ENCODE measurements around the gene OXA1L. TPM values are rescaled to one million over a fixed set of nuclear protein-coding genes. Genes with fewer than 3 reads are reported as not detected.

The OXA1L gene
- total RNA-seq, 1 experiment from 2014 or later = 103 TPM

DNA sequence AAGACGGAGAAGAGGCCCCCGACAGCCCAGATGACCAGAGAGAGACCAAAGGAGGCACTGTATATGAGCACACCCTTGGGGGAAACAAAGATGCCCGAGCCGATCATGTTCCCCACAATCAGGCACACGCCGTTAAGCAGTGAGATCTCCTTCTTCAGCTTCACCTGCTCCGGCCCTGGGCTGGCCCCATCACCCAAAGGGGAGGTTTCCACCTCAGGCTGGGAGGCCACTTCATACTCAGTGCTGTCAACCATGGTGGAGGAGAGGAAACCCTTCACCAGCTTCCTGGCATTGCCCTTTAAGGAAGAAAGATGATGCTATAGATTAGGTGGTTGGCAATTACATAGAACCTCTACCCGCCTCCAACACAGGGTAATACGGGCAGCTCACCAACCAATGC, 46.7 kb downstream of the OXA1L start:
- ChIA-PET POLR2A (interaction anchor here (0.6 to 1.2 kb wide), 3 partner anchors 10 to 612 kb away, joined by 3 read pairs; no protein-coding TSS in a partner anchor), CTCF (interaction anchor here (0.7 to 1.2 kb wide), 5 partner anchors 10 to 242 kb away, joined by 3 to 5 read pairs (median 4); no protein-coding TSS in a partner anchor)
- intact Hi-C loops (cut with micrococcal nuclease) = no loop called here
- Mint-ChIP-seq H3K9me3 (ENCODE audit: unreplicated experiment) (no peaks in the 10 kb centered on the region), H3K27me3 (ENCODE audit: insufficient read depth, unreplicated experiment) (no peaks in the 10 kb centered on the region), H3K4me1 (ENCODE audit: insufficient read depth, unreplicated experiment) (peaks cover 5% of the 10 kb centered on the region), H3K36me3 (ENCODE audit: insufficient read depth, unreplicated experiment) (no peaks in the 10 kb centered on the region), H3K27ac (ENCODE audit: low read depth, unreplicated experiment) (no peak overlapping the region), H3K4me3 (ENCODE audit: unreplicated experiment) (no peak overlapping the region)
- TF ChIP-seq, protein P1, sequence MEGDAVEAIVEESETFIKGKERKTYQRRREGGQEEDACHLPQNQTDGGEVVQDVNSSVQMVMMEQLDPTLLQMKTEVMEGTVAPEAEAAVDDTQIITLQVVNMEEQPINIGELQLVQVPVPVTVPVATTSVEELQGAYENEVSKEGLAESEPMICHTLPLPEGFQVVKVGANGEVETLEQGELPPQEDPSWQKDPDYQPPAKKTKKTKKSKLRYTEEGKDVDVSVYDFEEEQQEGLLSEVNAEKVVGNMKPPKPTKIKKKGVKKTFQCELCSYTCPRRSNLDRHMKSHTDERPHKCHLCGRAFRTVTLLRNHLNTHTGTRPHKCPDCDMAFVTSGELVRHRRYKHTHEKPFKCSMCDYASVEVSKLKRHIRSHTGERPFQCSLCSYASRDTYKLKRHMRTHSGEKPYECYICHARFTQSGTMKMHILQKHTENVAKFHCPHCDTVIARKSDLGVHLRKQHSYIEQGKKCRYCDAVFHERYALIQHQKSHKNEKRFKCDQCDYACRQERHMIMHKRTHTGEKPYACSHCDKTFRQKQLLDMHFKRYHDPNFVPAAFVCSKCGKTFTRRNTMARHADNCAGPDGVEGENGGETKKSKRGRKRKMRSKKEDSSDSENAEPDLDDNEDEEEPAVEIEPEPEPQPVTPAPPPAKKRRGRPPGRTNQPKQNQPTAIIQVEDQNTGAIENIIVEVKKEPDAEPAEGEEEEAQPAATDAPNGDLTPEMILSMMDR (IDR thresholded peaks at IDR 0.05; ENCODE audit: unreplicated experiment) = no peak
- BruUV-seq (replicated peaks) = no TSS peak
- no peak for DNase-seq (ENCODE audit: unreplicated experiment)

DNA sequence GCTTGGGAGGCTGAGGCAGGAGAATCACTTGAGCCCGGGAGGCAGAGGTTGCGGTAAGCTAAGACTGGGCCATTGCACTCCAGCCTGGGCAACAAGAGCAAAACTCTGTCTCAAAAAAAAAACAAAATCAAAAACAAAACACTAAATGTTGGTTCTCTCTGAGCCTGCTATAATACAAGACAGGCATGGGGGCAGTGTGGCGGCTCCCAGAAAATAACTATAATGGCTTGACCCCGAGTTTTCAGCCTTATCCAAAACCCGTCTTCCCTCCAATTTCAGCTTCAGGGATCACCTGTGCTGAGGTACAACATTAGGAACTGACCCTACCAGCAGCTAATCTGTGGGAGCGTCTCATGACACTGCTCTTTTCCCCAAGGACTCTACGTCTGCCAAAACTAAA, 47.9 kb downstream of the OXA1L start:
- ChIA-PET POLR2A (no interaction called here), CTCF (interaction anchor here (0.5 to 1.1 kb wide), 4 partner anchors 17 to 190 kb away, joined by 3 to 5 read pairs (median 3); no protein-coding TSS in a partner anchor)
- no peaks in the 10 kb centered on the region for H3K36me3 Mint-ChIP-seq (ENCODE audit: insufficient read depth, unreplicated experiment)
- intact Hi-C loops (cut with micrococcal nuclease) = no loop called here
- H3K27ac Mint-ChIP-seq (ENCODE audit: low read depth, unreplicated experiment) = no peak overlapping the region
- no TSS peak for BruUV-seq (replicated peaks)
- TF ChIP-seq, protein P1 (IDR thresholded peaks at IDR 0.05; ENCODE audit: unreplicated experiment) = no peak
- H3K4me3 Mint-ChIP-seq (ENCODE audit: unreplicated experiment) = no peak overlapping the region
- H3K9me3 Mint-ChIP-seq (ENCODE audit: unreplicated experiment) = no peaks in the 10 kb centered on the region
- no peak for DNase-seq (ENCODE audit: unreplicated experiment)
- H3K27me3 Mint-ChIP-seq (ENCODE audit: insufficient read depth, unreplicated experiment) = no peaks in the 10 kb centered on the region
- H3K4me1 Mint-ChIP-seq (ENCODE audit: insufficient read depth, unreplicated experiment) = peaks cover 5% of the 10 kb centered on the region

DNA sequence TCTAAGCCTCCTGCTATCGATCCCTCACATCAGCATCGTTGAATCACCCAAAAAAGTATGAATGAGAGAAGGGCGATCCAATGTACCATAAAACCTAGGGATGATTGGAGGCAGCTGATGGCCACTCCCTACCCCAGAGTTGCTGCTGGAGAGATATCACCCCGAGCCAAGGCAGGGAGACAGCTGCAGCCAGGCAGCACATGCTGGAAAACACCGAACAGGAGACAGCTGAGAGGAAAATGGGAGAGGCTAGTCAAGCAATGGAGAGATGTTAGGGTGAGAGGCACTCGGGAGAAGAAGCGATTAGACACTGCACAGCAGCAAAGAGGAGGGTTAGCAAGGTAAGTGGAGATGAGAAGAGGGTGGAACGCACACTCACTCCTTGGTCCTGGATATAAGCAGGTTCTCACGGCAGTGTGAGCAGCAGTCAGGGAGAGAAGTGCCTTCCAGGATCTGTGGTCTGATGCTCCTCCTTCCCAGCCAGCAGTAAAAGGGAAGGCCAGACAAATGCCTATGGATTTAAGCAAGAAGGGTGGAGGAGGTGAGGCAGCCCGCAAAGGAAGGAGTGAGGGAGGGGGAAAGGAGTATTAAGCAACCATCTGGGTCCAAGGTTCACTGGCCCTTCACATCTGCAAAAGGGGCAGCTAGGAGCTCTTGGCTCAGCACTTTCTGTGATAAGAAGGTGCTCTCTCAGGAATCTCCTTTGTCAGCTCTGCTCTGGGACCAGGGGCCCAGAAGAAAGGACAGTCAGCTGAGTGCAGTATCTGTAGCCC, 48.6 kb downstream of the OXA1L start, which contains the start of gene SLC7A7:
Gene SLC7A7, minus strand, starts transcription at position 495 of the 773 bp plus-strand sequence. CDS start 2,037 bp downstream, outside the sequence.
- intact Hi-C loops (cut with micrococcal nuclease) = no loop called here

More for the DNA sequence above, 48.6 kb downstream of the OXA1L start, which contains the start of gene SLC7A7:
- POLR2A ChIA-PET = interaction anchor here (0.5 to 1.3 kb wide), 3 partner anchors 16 to 229 kb away, joined by 3 read pairs; no protein-coding TSS in a partner anchor
- TF ChIP-seq, protein P1 (IDR thresholded peaks at IDR 0.05; ENCODE audit: unreplicated experiment) = no peak
- CTCF ChIA-PET = interaction anchor here (0.6 to 0.7 kb wide), 2 partner anchors 38 to 58 kb away, joined by 3 read pairs; no protein-coding TSS in a partner anchor
- Mint-ChIP-seq H3K36me3 (ENCODE audit: insufficient read depth, unreplicated experiment) (no peaks in the 10 kb centered on the region), H3K4me1 (ENCODE audit: insufficient read depth, unreplicated experiment) (peaks cover 5% of the 10 kb centered on the region), H3K27ac (ENCODE audit: low read depth, unreplicated experiment) (no peak within 1 kb of the TSS), H3K9me3 (ENCODE audit: unreplicated experiment) (no peaks in the 10 kb centered on the region), H3K4me3 (ENCODE audit: unreplicated experiment) (no peak within 1 kb of the TSS), H3K27me3 (ENCODE audit: insufficient read depth, unreplicated experiment) (no peaks in the 10 kb centered on the region)
- no TSS peak for BruUV-seq (replicated peaks)
- DNase-seq (ENCODE audit: unreplicated experiment) = no peak

Data from MCF 10A (cell line).